HCT116 (cell line): Measurements from ENCODE around the gene HDAC5. TPM values are rescaled to one million over a fixed set of nuclear protein-coding genes. Genes with fewer than 3 reads are reported as not detected.
A peak's percentile ranks its signal among the peaks of the same experiment; 100 is the strongest.

ENCODE experiments used
- ATAC-seq: fragments of 200-7000 bp; cut with Tn5 transposase; 2 replicates; pipeline ENCODE4 v1.9.1; 2020; ENCODE audit warnings: mild to moderate bottlenecking, moderate library complexity
- BruUV-seq: library from RNA; stranded (reverse); fragments of 400-500 nt; replicated peaks from 2 replicates; lab custom pipeline; 2021; lab: Mats Ljungman, UMichigan
- CTCF ChIA-PET: fragments of 300-600 bp; sonication (Branson Sonifier 250); formaldehyde crosslinking; loops from one replicate; lab custom pipeline; 2021; ENCODE audit warnings: antibody characterized with exemption; lab: Charles Lee
- POLR2A ChIA-PET: fragments of 300-600, 350-600 bp; sonication (Branson Sonifier 250); formaldehyde crosslinking; loops from one replicate; lab custom pipeline; 2021; ENCODE audit warnings: antibody characterized with exemption; lab: Charles Lee
- RAD21 ChIA-PET, 2 experiments: fragments of 300-600 bp; sonication (Branson Sonifier 250); formaldehyde crosslinking; loops; one replicate each; lab custom pipeline; 2023; ENCODE audit warnings: low total read pairs in 2 of 2; ENCODE audit not compliant: uncharacterized antibody in 2 of 2, unreplicated experiment in 2 of 2, low non-redundant PET in 1 of 2; lab: Charles Lee
- DNase-seq: peaks from one replicate; pipeline ENCODE4 v3.0.0-alpha.2; 2010; ENCODE audit warnings: low read depth, low spot score
- H2AFZ ChIP-seq: fragments of 200-600 bp; shearing (Covaris generic), sonication (generic); 2 replicates; pipeline ENCODE4 v1.6.1; 2017; ENCODE audit warnings: low read depth, mixed run types, mixed read lengths, antibody characterized with exemption, low read length; ENCODE audit not compliant: poor library complexity, severe bottlenecking
- H3K27ac ChIP-seq: 2 replicates; pipeline ENCODE4 v1.5.1; 2012; ENCODE audit warnings: low read depth, low read length
- H3K27me3 ChIP-seq: fragments of 200-600 bp; sonication (generic); 2 replicates; pipeline ENCODE4 v1.6.1; 2016; ENCODE audit warnings: mixed run types, low read length, mixed read lengths; ENCODE audit not compliant: insufficient read depth
- H3K36me3 ChIP-seq, 2 experiments: fragments of 200-500 bp in 1 of 2; fragments of 200-600 bp in 1 of 2; sonication (Bioruptor generic) in 1 of 2; sonication (generic) in 1 of 2; 2 replicates each; pipeline versions ENCODE4 v1.5.1 to v1.6.1; 2014 to 2016; ENCODE audit warnings: low read length in 2 of 2, inconsistent platforms in 1 of 2, mixed read lengths in 1 of 2, mixed run types in 1 of 2; ENCODE audit not compliant: insufficient read depth in 2 of 2, control insufficient read depth in 1 of 2
- H3K4me1 ChIP-seq, 2 experiments: fragments of 200-600 bp in 1 of 2; sonication (generic) in 1 of 2; 2 replicates each; pipeline versions ENCODE4 v1.5.1 to v1.6.1; 2012 to 2017; ENCODE audit warnings: low read length in 2 of 2, inconsistent platforms in 1 of 2, mild to moderate bottlenecking in 1 of 2, mixed read lengths in 1 of 2, mixed run types in 1 of 2, moderate library complexity in 1 of 2; ENCODE audit not compliant: insufficient read depth in 2 of 2, control insufficient read depth in 1 of 2
- H3K4me2 ChIP-seq: fragments of 200-600 bp; sonication (generic); 2 replicates; pipeline ENCODE4 v1.6.1; 2017; ENCODE audit warnings: mixed run types, low read length, mixed read lengths
- H3K4me3 ChIP-seq, 2 experiments: fragments of 200-600 bp in 1 of 2; sonication (generic) in 1 of 2; replicated peaks in 1 of 2; 2 replicates each; pipeline ENCODE4 v1.5.1; 2011 to 2016; ENCODE audit warnings: low read length in 2 of 2, control low read depth in 1 of 2, low read depth in 1 of 2, mild to moderate bottlenecking in 1 of 2, mixed read lengths in 1 of 2, mixed run types in 1 of 2
- H3K79me2 ChIP-seq: fragments of 200-600 bp; sonication (generic); 2 replicates; pipeline ENCODE4 v1.6.1; 2017; ENCODE audit warnings: mild to moderate bottlenecking, mixed run types, low read length, moderate library complexity, mixed read lengths; ENCODE audit not compliant: insufficient read depth
- H3K9ac ChIP-seq: fragments of 200-600 bp; sonication (generic); 2 replicates; pipeline ENCODE4 v1.6.1; 2016; ENCODE audit warnings: low read length, mixed read lengths
- H3K9me2 ChIP-seq: fragments of 200-600 bp; sonication (generic), shearing (Covaris generic); 2 replicates; pipeline ENCODE4 v1.6.1; 2017; ENCODE audit warnings: mixed run types, mild to moderate bottlenecking, moderate library complexity; ENCODE audit not compliant: insufficient read depth
- H3K9me3 ChIP-seq, 2 experiments: fragments of 200-500 bp in 1 of 2; fragments of 200-600 bp in 1 of 2; sonication (Bioruptor generic) in 1 of 2; sonication (generic) in 1 of 2; 2 replicates each; pipeline ENCODE4 v1.6.1; 2014 to 2017; ENCODE audit warnings: low read length in 2 of 2, mixed read lengths in 2 of 2, inconsistent platforms in 1 of 2, low read depth in 1 of 2, mild to moderate bottlenecking in 1 of 2, mixed run types in 1 of 2, moderate library complexity in 1 of 2; ENCODE audit not compliant: control insufficient read depth in 1 of 2, insufficient read depth in 1 of 2
- H4K20me1 ChIP-seq: fragments of 200-600 bp; sonication (generic), shearing (Covaris generic); 2 replicates; pipeline ENCODE4 v1.6.1; 2017; ENCODE audit warnings: mixed run types, mild to moderate bottlenecking, moderate library complexity; ENCODE audit not compliant: insufficient read depth
- CBX3 ChIP-seq: IDR thresholded peaks from 2 replicates; pipeline ENCODE4 v1.6.1; 2012; ENCODE audit warnings: low read depth
- EGR1 ChIP-seq: IDR thresholded peaks from 2 replicates; pipeline ENCODE4 v1.6.1; 2012; ENCODE audit warnings: low read depth
- EZH2phosphoT487 ChIP-seq: fragments of 200-600 bp; IDR thresholded peaks from 2 replicates; pipeline ENCODE4 v1.6.1; 2018; ENCODE audit warnings: antibody characterized with exemption, borderline replicate concordance
- POLR2A ChIP-seq: IDR thresholded peaks from 2 replicates; pipeline ENCODE4 v1.7.0; 2011; ENCODE audit warnings: borderline replicate concordance; ENCODE audit not compliant: insufficient read depth, insufficient read length; ENCODE audit errors: extremely low read depth
- POLR2AphosphoS5 ChIP-seq: IDR thresholded peaks from 2 replicates; pipeline ENCODE4 v1.6.1; 2011; ENCODE audit warnings: mild to moderate bottlenecking, low read depth, low read length, moderate library complexity
- SIN3A ChIP-seq: IDR thresholded peaks from 2 replicates; pipeline ENCODE4 v1.6.1; 2012; ENCODE audit warnings: low read depth
- SP1 ChIP-seq: IDR thresholded peaks from 2 replicates; pipeline ENCODE4 v1.6.1; 2012; ENCODE audit warnings: low read depth
- SRF ChIP-seq: IDR thresholded peaks from 2 replicates; pipeline ENCODE4 v1.6.1; 2012; ENCODE audit warnings: low read depth
- intact Hi-C: fragments of 100-400 bp; cut with micrococcal nuclease; formaldehyde crosslinking; loops from 2 replicates; pipeline ENCODE4 v1.10.0; 2022
- total RNA-seq: library from RNA; stranded (reverse); gene quantifications from one replicate; pipeline ENCODE4 v1.2.1, GENCODE V29; 2021; ENCODE audit not compliant: unreplicated experiment
- TF ChIP-seq, protein P1 (sequence below): IDR thresholded peaks from 2 replicates; pipeline ENCODE4 v1.6.1; 2012; ENCODE audit warnings: low read depth

HDAC5 gene
- total RNA-seq, 1 experiment from 2014 or later = 32.9 TPM

DNA sequence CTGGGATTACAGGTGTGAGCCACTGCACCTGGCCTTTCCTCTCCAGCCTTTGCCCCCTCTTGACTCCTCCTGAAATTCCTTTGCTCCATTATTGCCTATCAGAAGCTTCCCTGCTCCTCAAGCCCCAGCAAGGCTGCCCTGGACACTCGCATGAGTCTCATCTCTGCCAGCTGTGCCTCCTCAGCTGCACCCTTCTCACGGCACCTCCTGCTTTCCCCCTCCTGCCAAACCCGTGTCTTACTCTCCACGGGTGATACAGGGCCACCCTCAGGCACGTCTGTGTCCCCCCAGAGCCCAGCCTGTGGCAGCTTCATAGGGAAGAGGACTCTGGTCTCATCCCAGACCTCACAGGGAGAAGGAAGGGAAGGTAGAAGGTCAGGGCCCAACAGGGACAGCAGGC, 37.5 kb downstream of the HDAC5 start:
- intact Hi-C loops = no loop called here
- no peak overlapping the region for H3K4me3 ChIP-seq
- POLR2A ChIA-PET = no interaction called here
- H3K4me2 ChIP-seq = peak overlapping the region; percentile 77; the same call in 1 of the 2 replicates
- no peak for ATAC-seq
- no peaks in the 10 kb centered on the region for H3K27me3 ChIP-seq
- H2AFZ ChIP-seq = no peak overlapping the region
- DNase-seq = no peak
- H3K9me2 ChIP-seq = no peaks in the 10 kb centered on the region
- TF ChIP-seq POLR2AphosphoS5 = no peak
- no peak for TF ChIP-seq SRF
- TF ChIP-seq EZH2phosphoT487 = no peak
- TF ChIP-seq SIN3A = no peak
- no peak for TF ChIP-seq CBX3
- no peak for TF ChIP-seq SP1
- no peak for TF ChIP-seq EGR1
- TF ChIP-seq POLR2A = no peak
- TF ChIP-seq, protein P1, sequence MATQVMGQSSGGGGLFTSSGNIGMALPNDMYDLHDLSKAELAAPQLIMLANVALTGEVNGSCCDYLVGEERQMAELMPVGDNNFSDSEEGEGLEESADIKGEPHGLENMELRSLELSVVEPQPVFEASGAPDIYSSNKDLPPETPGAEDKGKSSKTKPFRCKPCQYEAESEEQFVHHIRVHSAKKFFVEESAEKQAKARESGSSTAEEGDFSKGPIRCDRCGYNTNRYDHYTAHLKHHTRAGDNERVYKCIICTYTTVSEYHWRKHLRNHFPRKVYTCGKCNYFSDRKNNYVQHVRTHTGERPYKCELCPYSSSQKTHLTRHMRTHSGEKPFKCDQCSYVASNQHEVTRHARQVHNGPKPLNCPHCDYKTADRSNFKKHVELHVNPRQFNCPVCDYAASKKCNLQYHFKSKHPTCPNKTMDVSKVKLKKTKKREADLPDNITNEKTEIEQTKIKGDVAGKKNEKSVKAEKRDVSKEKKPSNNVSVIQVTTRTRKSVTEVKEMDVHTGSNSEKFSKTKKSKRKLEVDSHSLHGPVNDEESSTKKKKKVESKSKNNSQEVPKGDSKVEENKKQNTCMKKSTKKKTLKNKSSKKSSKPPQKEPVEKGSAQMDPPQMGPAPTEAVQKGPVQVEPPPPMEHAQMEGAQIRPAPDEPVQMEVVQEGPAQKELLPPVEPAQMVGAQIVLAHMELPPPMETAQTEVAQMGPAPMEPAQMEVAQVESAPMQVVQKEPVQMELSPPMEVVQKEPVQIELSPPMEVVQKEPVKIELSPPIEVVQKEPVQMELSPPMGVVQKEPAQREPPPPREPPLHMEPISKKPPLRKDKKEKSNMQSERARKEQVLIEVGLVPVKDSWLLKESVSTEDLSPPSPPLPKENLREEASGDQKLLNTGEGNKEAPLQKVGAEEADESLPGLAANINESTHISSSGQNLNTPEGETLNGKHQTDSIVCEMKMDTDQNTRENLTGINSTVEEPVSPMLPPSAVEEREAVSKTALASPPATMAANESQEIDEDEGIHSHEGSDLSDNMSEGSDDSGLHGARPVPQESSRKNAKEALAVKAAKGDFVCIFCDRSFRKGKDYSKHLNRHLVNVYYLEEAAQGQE = no peak
- peak overlapping the region; percentile 48; the same call in 1 of the 2 replicates for H3K27ac ChIP-seq
- no peaks in the 10 kb centered on the region for H4K20me1 ChIP-seq
- 0 out of 2 replicates have a peak overlapping the region, but pooled peaks have one; percentile 43 for H3K9ac ChIP-seq
- H3K4me1 ChIP-seq = peaks cover 34 to 62% of the 10 kb centered on the region in 2 experiments
- BruUV-seq = no TSS peak
- CTCF ChIA-PET = interaction anchor here (1.0 kb wide), 1 partner anchor 30 kb away, joined by 4 read pairs; no protein-coding TSS in a partner anchor
- RAD21 ChIA-PET = no interaction called here
- H3K9me3 ChIP-seq = no peaks in the 10 kb centered on the region
- H3K79me2 ChIP-seq = no peaks in the 10 kb centered on the region
- peaks cover 0 to 4% of the 10 kb centered on the region in 2 experiments; a peak in 1 of 4 replicates for H3K36me3 ChIP-seq
